HL-60 (cell line): ENCODE measurements around the gene AGA.

Experiments used
- DNase-seq, 2 experiments: peaks; one replicate each; pipeline ENCODE4 v3.0.0-alpha.2; 2010 to 2020; ENCODE audit warnings: low read depth in 1 of 2, low spot score in 1 of 2
- H3K27ac ChIP-seq: fragments of 250-450 bp; sonication (Bioruptor Pico); replicated peaks from 2 replicates; pipeline ENCODE4 v1.5.1; 2020; ENCODE audit warnings: mild to moderate bottlenecking, moderate library complexity
- H3K27me3 ChIP-seq: fragments of 250-450 bp; sonication (Bioruptor Pico); 2 replicates; pipeline ENCODE4 v1.5.1; 2021; ENCODE audit warnings: mild to moderate bottlenecking, moderate library complexity; ENCODE audit not compliant: insufficient read depth, poor library complexity, severe bottlenecking
- H3K4me3 ChIP-seq: replicated peaks from 2 replicates; pipeline ENCODE4 v1.5.1; 2011; ENCODE audit warnings: mild to moderate bottlenecking, control low read depth, low read length; ENCODE audit not compliant: insufficient read depth
- CTCF ChIP-seq: IDR thresholded peaks from one replicate; pipeline ENCODE4 v1.5.1; 2011; ENCODE audit warnings: low read length, control low read depth, inconsistent platforms; ENCODE audit not compliant: insufficient read depth
- GABPA ChIP-seq: IDR thresholded peaks from 2 replicates; pipeline ENCODE4 v1.6.1; 2012; ENCODE audit warnings: low read depth
- POLR2AphosphoS5 ChIP-seq: IDR thresholded peaks from 2 replicates; pipeline ENCODE4 v1.6.1; 2012; ENCODE audit warnings: low read depth
- SPI1 ChIP-seq: IDR thresholded peaks from 2 replicates; pipeline ENCODE4 v1.6.1; 2012; ENCODE audit warnings: low read depth, mild to moderate bottlenecking, borderline replicate concordance
- TF ChIP-seq, protein P1 (sequence below): IDR thresholded peaks from 2 replicates; pipeline ENCODE4 v1.6.1; 2012; ENCODE audit warnings: low read depth; ENCODE audit not compliant: insufficient replicate concordance

Gene AGA

DNA sequence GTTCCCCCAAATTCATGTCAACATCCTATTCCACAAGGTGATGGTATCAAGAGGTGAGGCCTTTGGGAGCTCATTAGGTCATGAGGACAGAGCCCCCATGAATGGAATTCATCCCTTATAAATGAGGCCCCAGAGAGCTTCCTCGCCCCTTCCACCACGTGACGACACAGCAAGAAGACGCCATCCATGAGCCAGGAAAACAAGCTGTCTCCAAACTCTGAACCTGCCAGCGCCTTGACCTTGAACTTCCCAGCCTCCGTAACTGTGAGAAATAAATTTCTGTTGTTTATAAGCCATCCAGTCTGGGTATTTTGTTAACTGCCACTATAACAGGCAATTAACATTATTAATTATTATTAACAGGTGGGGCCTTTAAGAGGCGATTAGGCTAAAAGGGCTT is 5.8 kb downstream of the AGA start:
- TF ChIP-seq POLR2AphosphoS5 (no peak), GABPA (no peak), SPI1 (no peak)

DNA sequence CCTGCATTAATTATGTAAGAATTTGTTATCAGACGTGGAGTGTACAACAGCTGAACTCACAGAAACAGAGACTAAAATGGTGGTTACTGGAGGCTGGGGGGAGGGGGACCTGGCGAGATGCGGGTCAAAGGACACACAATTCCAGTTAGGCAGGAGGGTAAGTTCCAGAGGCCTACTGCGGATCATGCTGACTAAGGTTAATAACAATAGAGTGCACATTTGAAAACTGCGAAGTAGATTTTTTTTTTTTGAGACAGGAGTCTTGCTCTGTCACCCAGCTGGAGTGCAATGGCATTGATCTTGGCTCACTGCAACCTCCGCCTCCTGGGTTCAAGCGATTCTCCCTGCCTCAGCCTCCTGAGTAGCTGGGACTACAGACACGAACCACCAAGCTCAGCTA is 7.6 kb downstream of the AGA start:
- TF ChIP-seq POLR2AphosphoS5 = no peak
- no peak for TF ChIP-seq CTCF
- no peaks in the 10 kb centered on the region for H3K27me3 ChIP-seq
- no peak overlapping the region for H3K4me3 ChIP-seq
- no peak overlapping the region for H3K27ac ChIP-seq
- no peak for DNase-seq

More for the DNA sequence above, 5.8 kb downstream of the AGA start:
- DNase-seq = no peak
- Histone ChIP-seq H3K27ac (no peak overlapping the region), H3K27me3 (no peaks in the 10 kb centered on the region), H3K4me3 (no peak overlapping the region)

GRCh38 chr4:177427192-177427591 is 15.0 kb downstream of the AGA start:
- TF ChIP-seq SPI1 = no peak
- no peak for TF ChIP-seq CTCF
- no peak for TF ChIP-seq GABPA
- TF ChIP-seq, protein P1, sequence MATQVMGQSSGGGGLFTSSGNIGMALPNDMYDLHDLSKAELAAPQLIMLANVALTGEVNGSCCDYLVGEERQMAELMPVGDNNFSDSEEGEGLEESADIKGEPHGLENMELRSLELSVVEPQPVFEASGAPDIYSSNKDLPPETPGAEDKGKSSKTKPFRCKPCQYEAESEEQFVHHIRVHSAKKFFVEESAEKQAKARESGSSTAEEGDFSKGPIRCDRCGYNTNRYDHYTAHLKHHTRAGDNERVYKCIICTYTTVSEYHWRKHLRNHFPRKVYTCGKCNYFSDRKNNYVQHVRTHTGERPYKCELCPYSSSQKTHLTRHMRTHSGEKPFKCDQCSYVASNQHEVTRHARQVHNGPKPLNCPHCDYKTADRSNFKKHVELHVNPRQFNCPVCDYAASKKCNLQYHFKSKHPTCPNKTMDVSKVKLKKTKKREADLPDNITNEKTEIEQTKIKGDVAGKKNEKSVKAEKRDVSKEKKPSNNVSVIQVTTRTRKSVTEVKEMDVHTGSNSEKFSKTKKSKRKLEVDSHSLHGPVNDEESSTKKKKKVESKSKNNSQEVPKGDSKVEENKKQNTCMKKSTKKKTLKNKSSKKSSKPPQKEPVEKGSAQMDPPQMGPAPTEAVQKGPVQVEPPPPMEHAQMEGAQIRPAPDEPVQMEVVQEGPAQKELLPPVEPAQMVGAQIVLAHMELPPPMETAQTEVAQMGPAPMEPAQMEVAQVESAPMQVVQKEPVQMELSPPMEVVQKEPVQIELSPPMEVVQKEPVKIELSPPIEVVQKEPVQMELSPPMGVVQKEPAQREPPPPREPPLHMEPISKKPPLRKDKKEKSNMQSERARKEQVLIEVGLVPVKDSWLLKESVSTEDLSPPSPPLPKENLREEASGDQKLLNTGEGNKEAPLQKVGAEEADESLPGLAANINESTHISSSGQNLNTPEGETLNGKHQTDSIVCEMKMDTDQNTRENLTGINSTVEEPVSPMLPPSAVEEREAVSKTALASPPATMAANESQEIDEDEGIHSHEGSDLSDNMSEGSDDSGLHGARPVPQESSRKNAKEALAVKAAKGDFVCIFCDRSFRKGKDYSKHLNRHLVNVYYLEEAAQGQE = no peak
- no peak for TF ChIP-seq POLR2AphosphoS5
- Histone ChIP-seq H3K4me3 (no peak overlapping the region), H3K27me3 (no peaks in the 10 kb centered on the region), H3K27ac (no peak overlapping the region)
- no peak for DNase-seq

- H3K27ac ChIP-seq = no peak overlapping the region
- TF ChIP-seq CTCF = no peak
- no peak for TF ChIP-seq GABPA
- TF ChIP-seq SPI1 = no peak
- TF ChIP-seq POLR2AphosphoS5 = no peak
- TF ChIP-seq, protein P1 = no peak
- no peak overlapping the region for H3K4me3 ChIP-seq
- no peak for DNase-seq
- no peaks in the 10 kb centered on the region for H3K27me3 ChIP-seq
These were observed 22.8 kb downstream of the AGA start for GRCh38 chr4:177419434-177419833.
